GM12864 (cell line): ENCODE data around the gene ABCA3.

ENCODE experiments used
- DNase-seq: peaks from one replicate; pipeline ENCODE4 v3.0.0-alpha.2; 2011; ENCODE audit warnings: low read depth
- H3K4me3 ChIP-seq: 2 replicates; pipeline ENCODE4 v1.5.1; 2011; ENCODE audit warnings: mild to moderate bottlenecking, low read depth, low read length, control low read depth
- TF ChIP-seq, protein P1 (sequence below): IDR thresholded peaks from 2 replicates; pipeline ENCODE4 v1.5.1; 2011; ENCODE audit warnings: low read depth, mild to moderate bottlenecking, moderate library complexity, low read length, control low read depth, inconsistent platforms; ENCODE audit errors: missing control alignments

The ABCA3 gene

GRCh38 chr16:2357331-2357730 lies 16.8 kb upstream of the ABCA3 start:
- TF ChIP-seq, protein P1, sequence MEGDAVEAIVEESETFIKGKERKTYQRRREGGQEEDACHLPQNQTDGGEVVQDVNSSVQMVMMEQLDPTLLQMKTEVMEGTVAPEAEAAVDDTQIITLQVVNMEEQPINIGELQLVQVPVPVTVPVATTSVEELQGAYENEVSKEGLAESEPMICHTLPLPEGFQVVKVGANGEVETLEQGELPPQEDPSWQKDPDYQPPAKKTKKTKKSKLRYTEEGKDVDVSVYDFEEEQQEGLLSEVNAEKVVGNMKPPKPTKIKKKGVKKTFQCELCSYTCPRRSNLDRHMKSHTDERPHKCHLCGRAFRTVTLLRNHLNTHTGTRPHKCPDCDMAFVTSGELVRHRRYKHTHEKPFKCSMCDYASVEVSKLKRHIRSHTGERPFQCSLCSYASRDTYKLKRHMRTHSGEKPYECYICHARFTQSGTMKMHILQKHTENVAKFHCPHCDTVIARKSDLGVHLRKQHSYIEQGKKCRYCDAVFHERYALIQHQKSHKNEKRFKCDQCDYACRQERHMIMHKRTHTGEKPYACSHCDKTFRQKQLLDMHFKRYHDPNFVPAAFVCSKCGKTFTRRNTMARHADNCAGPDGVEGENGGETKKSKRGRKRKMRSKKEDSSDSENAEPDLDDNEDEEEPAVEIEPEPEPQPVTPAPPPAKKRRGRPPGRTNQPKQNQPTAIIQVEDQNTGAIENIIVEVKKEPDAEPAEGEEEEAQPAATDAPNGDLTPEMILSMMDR, result no peak
- H3K4me3 ChIP-seq, result no peak overlapping the region
- DNase-seq, result no peak

DNA sequence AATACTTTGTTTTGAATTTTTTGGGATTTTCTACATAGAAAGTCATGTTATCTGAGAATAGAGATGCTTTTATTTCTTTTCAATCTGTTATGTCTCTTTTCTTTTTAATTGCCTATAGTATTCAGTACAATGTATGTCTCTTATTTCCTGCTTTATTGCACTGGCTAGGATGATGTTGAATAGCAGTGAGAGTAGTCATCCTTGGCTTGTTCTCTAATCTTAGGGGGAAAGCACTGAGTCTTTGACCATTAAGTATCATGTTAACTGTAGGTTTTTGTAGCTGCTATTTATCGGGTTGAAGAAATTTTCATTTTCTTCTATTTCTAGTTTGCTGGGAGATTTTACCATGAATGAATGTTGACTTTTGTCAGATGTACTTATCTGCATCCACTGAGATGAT lies 10.0 kb upstream of the ABCA3 start:
- DNase-seq, result no peak
- H3K4me3 ChIP-seq, result no peak overlapping the region
- TF ChIP-seq, protein P1, result no peak

DNA sequence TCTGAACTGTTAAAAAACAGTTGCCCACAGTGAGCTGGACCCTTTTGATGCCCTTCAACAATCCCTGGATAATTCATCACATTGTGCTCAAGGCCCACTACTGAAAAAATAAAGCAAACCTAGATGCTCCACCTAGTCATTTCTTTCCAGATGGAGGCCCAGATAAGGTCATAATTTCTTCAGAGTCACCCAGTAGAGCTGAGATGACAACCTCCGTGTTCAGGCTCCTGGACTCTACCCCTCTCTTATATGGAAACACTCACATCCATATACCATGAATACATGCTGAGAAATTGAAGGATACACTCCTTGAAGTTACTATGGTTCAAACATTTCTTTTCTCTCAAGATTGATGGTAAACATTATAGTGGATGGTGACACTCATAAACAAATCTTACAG lies 2.7 kb upstream of the ABCA3 start:
- no peak for DNase-seq
- TF ChIP-seq, protein P1, result no peak
- H3K4me3 ChIP-seq, result no peak overlapping the region

- TF ChIP-seq, protein P1, result no peak
- H3K4me3 ChIP-seq, result no peak overlapping the region
- DNase-seq, result no peak
Observed at GRCh38 chr16:2341456-2342447, 1.2 kb upstream of the ABCA3 start.

DNA sequence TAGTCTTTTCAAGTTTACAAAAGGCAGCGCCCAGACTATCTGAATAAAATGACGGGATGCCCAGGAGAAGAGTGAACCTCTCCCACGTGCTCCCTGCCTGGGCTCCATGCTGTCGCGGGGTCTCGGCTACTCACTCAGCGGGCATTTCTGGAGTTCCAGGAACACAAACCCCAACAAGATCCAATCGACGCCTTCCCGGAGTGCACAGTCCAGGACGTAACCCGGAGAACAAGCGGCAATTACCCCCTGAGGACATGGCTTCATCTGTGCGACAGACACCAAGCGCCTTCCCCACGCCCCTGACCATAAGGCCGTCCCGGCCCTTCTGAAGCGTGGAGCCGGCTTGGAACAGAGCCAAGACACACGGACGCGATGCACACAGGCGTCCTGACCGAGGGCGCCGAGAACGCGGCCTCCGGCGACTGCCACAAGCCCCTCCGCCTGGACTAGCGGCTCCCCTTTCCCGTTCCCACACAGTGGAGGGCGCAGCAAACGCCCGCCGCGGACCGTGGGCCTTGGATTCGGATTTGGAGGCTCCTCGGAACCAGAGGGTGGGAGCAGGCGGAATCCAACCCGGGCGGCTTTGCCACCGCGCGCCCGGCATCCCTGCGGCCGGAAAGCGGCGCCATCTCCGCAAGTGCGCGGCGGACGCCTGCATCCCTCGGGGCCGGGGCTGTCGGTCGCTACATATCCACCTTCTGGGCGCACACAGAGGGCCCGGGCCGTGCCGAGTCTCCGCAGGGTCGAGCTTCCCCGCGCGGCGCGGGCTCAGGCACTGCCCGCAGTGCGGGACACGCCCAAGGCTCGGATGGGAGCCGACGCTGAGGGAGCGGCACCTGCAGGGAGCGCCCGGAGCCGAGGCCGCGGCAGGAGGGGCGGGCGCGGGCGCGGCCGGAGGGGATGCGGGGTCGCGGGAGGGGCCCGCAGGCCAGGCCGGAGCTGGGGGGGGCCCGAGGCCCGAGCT lies 725 bp downstream of the ABCA3 start:
- DNase-seq, result no peak
- TF ChIP-seq, protein P1, result peak; percentile 3
- H3K4me3 ChIP-seq, result peak overlapping the region; percentile 75

DNA sequence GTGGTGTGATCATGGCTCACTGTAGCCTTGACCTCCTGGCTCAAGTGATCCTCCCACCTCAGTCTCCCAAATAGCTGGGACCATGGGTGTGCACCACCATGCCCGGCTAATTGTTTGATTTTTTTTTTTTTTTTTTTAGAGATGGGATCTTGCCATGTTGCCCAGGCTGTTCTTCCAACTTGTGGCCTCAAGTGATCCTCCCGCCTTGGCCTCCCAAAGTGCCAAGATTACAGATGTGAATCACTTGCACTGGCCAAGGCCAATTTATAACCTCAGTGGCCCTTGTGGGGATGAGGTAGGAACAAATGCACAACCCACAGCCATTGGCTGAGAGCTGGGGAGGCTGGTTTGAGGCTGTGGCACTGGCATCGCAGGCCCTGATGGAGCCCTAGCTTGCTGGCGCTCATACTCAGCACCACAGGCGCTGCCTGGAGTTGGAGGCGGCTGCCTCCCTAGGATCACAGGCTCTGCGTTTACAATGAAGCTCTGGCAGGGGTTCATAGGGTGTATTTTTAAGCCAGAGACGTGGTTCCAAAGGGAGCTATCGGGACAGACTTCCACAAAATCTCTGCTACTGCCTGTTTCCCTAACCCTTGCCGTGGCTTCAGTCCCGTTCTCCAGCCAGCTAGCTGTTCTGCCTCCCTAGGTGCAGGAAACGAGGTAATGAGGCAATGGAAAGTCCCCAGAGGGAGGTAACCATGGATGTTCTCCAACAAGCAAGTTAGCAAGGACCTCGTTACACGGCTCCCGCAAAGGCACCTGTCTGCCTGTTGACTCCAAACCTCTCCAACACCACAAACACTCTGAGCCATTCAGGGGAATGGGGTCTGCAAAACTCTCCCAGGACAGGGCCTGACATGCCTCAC lies 2.9 kb downstream of the ABCA3 start:
- no peak overlapping the region for H3K4me3 ChIP-seq
- DNase-seq, result no peak
- TF ChIP-seq, protein P1, result no peak
